HCT116 (cell line): ENCODE measurements around the gene DVL1.

Experiments used
- CTCF ChIP-seq, 3 experiments: fragments of 200-600 bp in 1 of 3; sonication (generic) in 1 of 3; IDR thresholded peaks in 2 of 3; conservative IDR thresholded peaks in 1 of 3; 2 replicates each; pipeline ENCODE4 v1.5.1; 2012 to 2017; ENCODE audit warnings: low read depth in 2 of 3, low read length in 2 of 3, antibody characterized with exemption in 1 of 3, borderline replicate concordance in 1 of 3, control low read depth in 1 of 3, mild to moderate bottlenecking in 1 of 3, mixed read lengths in 1 of 3, mixed run types in 1 of 3, moderate library complexity in 1 of 3; ENCODE audit not compliant: insufficient read depth in 1 of 3
- EZH2 ChIP-seq: fragments of 200-600 bp; sonication (generic); IDR thresholded peaks from 2 replicates; pipeline ENCODE4 v1.6.1; 2017; ENCODE audit warnings: antibody characterized with exemption, mixed run types
- JUND ChIP-seq: IDR thresholded peaks from 2 replicates; pipeline ENCODE4 v1.6.1; 2012
- POLR2A ChIP-seq: IDR thresholded peaks from 2 replicates; pipeline ENCODE4 v1.7.0; 2011; ENCODE audit warnings: borderline replicate concordance; ENCODE audit not compliant: insufficient read depth, insufficient read length; ENCODE audit errors: extremely low read depth
- ZBTB33 ChIP-seq: IDR thresholded peaks from 2 replicates; pipeline ENCODE4 v1.6.1; 2011; ENCODE audit warnings: mild to moderate bottlenecking, low read length, moderate library complexity; ENCODE audit not compliant: insufficient replicate concordance; ENCODE audit errors: extremely low read depth

- TF ChIP-seq CTCF (IDR thresholded peaks at IDR 0.05 in 2 of 3, conservative IDR thresholded peaks at IDR 0.05 in 1 of 3; ENCODE audit: borderline replicate concordance in 1 of 3, insufficient read depth in 1 of 3, low read depth in 2 of 3, low read length in 2 of 3) (no peak), EZH2 (no peak), JUND (no peak), ZBTB33 (no peak), POLR2A (no peak)
Measured at GRCh38 chr1:1314678-1315335, 34.4 kb downstream of the DVL1 start.
